ENCODE data around the gene FAM98B.

The FAM98B gene

GRCh38 chr15:38517312-38517975 lies 63.5 kb downstream of the FAM98B start:
- H3K36me3 ChIP-seq (ENCODE audit: control insufficient read depth, insufficient read depth, low read length): no peaks in the 10 kb centered on the region
- no peak overlapping the region for H3K9ac ChIP-seq
- peaks cover 4% of the 10 kb centered on the region for H3K4me1 ChIP-seq
- H3K27me3 ChIP-seq (ENCODE audit: control insufficient read depth, insufficient read depth, low read length): no peaks in the 10 kb centered on the region
- H3K27ac ChIP-seq: no peak overlapping the region
- no peak overlapping the region for H3K4me2 ChIP-seq (ENCODE audit: low read length)
- no peak overlapping the region for H2AFZ ChIP-seq
- no peak overlapping the region for H3K4me3 ChIP-seq (ENCODE audit: low read depth, low read length)
- H3K79me2 ChIP-seq: no peaks in the 10 kb centered on the region
- TF ChIP-seq CTCF (IDR thresholded peaks at IDR 0.05): no peak
- H3K9me3 ChIP-seq (ENCODE audit: control insufficient read depth, low read length): no peaks in the 10 kb centered on the region

GRCh38 chr15:38518084-38518483 lies 64.2 kb downstream of the FAM98B start:
- Histone ChIP-seq H3K4me1 (peaks cover 4% of the 10 kb centered on the region), H3K36me3 (ENCODE audit: control insufficient read depth, insufficient read depth, low read length) (no peaks in the 10 kb centered on the region), H3K27ac (no peak overlapping the region), H3K4me3 (ENCODE audit: low read depth, low read length) (no peak overlapping the region), H3K4me2 (ENCODE audit: low read length) (no peak overlapping the region), H3K27me3 (ENCODE audit: control insufficient read depth, insufficient read depth, low read length) (no peaks in the 10 kb centered on the region), H3K9me3 (ENCODE audit: control insufficient read depth, low read length) (no peaks in the 10 kb centered on the region), H3K79me2 (no peaks in the 10 kb centered on the region), H3K9ac (no peak overlapping the region), H2AFZ (no peak overlapping the region)
- no peak for TF ChIP-seq CTCF (IDR thresholded peaks at IDR 0.05)

GRCh38 chr15:38520035-38520434 lies 66.1 kb downstream of the FAM98B start:
- no peak overlapping the region for H3K4me2 ChIP-seq (ENCODE audit: low read length)
- H3K27me3 ChIP-seq (ENCODE audit: control insufficient read depth, insufficient read depth, low read length): no peaks in the 10 kb centered on the region
- H3K27ac ChIP-seq: no peak overlapping the region
- no peaks in the 10 kb centered on the region for H3K36me3 ChIP-seq (ENCODE audit: control insufficient read depth, insufficient read depth, low read length)
- H3K79me2 ChIP-seq: no peaks in the 10 kb centered on the region
- no peak for TF ChIP-seq CTCF (IDR thresholded peaks at IDR 0.05)
- no peaks in the 10 kb centered on the region for H3K9me3 ChIP-seq (ENCODE audit: control insufficient read depth, low read length)
- no peak overlapping the region for H3K4me3 ChIP-seq (ENCODE audit: low read depth, low read length)
- no peak overlapping the region for H2AFZ ChIP-seq
- no peaks in the 10 kb centered on the region for H3K4me1 ChIP-seq
- no peak overlapping the region for H3K9ac ChIP-seq

GRCh38 chr15:38521316-38521715 lies 67.4 kb downstream of the FAM98B start:
- H3K9ac ChIP-seq: no peak overlapping the region
- TF ChIP-seq CTCF (IDR thresholded peaks at IDR 0.05): no peak
- no peaks in the 10 kb centered on the region for H3K36me3 ChIP-seq (ENCODE audit: control insufficient read depth, insufficient read depth, low read length)

GRCh38 chr15:38522922-38523321 lies 69.0 kb downstream of the FAM98B start:
- TF ChIP-seq CTCF (IDR thresholded peaks at IDR 0.05): no peak
- Histone ChIP-seq H3K79me2 (no peaks in the 10 kb centered on the region), H2AFZ (no peak overlapping the region), H3K9ac (no peak overlapping the region), H3K4me1 (no peaks in the 10 kb centered on the region), H3K9me3 (ENCODE audit: control insufficient read depth, low read length) (no peaks in the 10 kb centered on the region), H3K4me3 (ENCODE audit: low read depth, low read length) (no peak overlapping the region), H3K4me2 (ENCODE audit: low read length) (no peak overlapping the region), H3K27me3 (ENCODE audit: control insufficient read depth, insufficient read depth, low read length) (no peaks in the 10 kb centered on the region), H3K27ac (no peak overlapping the region), H3K36me3 (ENCODE audit: control insufficient read depth, insufficient read depth, low read length) (no peaks in the 10 kb centered on the region)

More at GRCh38 chr15:38521316-38521715, 67.4 kb downstream of the FAM98B start:
- H3K4me3 ChIP-seq (ENCODE audit: low read depth, low read length): no peak overlapping the region
- H3K27ac ChIP-seq: no peak overlapping the region
- no peaks in the 10 kb centered on the region for H3K4me1 ChIP-seq
- H3K4me2 ChIP-seq (ENCODE audit: low read length): no peak overlapping the region
- H3K79me2 ChIP-seq: no peaks in the 10 kb centered on the region
- no peaks in the 10 kb centered on the region for H3K27me3 ChIP-seq (ENCODE audit: control insufficient read depth, insufficient read depth, low read length)
- H2AFZ ChIP-seq: no peak overlapping the region
- H3K9me3 ChIP-seq (ENCODE audit: control insufficient read depth, low read length): no peaks in the 10 kb centered on the region
